ENCODE results near the gene AMACR. TPM values are rescaled to one million over a fixed set of nuclear protein-coding genes. Genes with fewer than 3 reads are reported as not detected.
"Not testable (repeated sequence)": the region's sequence is repeated elsewhere in the genome, so short reads cannot be mapped to it uniquely, and the experiment has no call there.

Gene AMACR
- total RNA-seq, 1 donor from 2014 or later, result 7.7 TPM

DNA sequence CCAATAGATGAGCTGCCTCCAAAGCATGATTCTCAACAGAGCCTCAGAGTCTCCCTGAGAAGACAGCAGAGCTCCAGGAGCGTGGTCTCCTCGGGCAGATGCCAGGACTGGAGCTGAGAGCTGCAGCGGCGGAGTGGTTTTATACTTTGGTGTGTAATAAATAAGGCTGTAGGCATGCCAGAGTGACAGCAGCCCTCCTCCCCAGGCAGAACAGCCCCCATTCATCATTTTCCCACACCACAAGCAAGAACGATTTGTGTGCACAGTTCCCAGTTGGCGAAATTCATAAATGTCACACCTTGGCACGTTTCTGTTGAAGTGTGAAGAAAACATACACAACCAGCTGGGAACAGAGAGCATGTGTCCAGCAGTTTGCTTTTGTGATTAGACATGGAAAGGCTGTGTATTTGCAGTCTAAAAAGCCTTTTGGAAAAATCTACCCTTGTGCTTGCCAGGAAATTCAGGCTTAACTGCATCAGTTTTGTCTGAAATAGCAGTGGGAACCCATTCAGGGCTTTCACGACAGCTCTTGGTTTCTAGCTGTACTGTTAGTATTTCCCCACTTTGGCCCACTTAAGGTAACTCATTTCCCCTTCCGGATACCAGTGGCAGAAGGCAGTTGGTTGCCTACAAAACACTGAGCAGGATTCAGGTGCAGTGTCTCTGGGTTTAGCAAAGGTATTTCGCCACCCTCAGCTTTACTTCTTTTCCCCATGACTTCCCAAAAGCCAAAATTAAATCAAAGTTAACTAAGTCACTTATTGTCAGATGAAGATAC lies 35.4 kb upstream of the AMACR start, which contains the start of gene C1QTNF3:
C1QTNF3 (minus strand) TSS at position 115 of the 778 bp plus-strand sequence; CDS start at position 27, 88 bp downstream.
- H3K4me1 Mint-ChIP-seq, result no peaks in the 10 kb centered on the region
- DNase-seq, result no peak
- no peaks in the 10 kb centered on the region for H3K27me3 Mint-ChIP-seq
- no peaks in the 10 kb centered on the region for H3K9me3 Mint-ChIP-seq
- no peak within 1 kb of the TSS for H3K4me3 Mint-ChIP-seq
- intact Hi-C loops (cut with micrococcal nuclease), result no loop called here
- no peaks in the 10 kb centered on the region for H3K36me3 Mint-ChIP-seq (ENCODE audit: low read depth)
- no peak within 1 kb of the TSS for H3K27ac Mint-ChIP-seq

DNA sequence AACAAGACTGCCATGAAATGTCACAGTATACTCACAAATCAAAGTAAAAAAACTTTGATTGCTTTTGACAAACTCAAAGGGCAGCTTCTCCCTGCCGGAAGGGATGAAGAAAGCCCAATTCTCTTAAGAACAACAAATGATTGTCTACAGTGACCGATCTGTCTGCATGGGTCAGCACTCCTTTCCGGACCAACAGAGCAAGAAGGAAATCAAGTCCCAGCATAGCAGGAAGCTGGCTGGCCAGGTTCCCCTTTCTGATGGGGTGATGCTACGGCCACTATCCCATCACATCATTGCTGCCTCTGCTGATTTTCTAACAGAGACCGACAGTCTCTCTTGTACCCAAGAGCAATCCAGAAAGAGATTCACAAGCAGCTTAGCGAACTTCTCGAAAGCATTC lies 34.5 kb upstream of the AMACR start:
- DNase-seq, result no peak
- H3K4me3 Mint-ChIP-seq, result no peak overlapping the region
- no peaks in the 10 kb centered on the region for H3K36me3 Mint-ChIP-seq (ENCODE audit: low read depth)

GRCh38 chr5:34041247-34041972 lies 33.6 kb upstream of the AMACR start:
- Mint-ChIP-seq H3K9me3 (peaks cover 5% of the 10 kb centered on the region), H3K36me3 (ENCODE audit: low read depth) (no peaks in the 10 kb centered on the region), H3K27ac (no peak overlapping the region), H3K27me3 (no peaks in the 10 kb centered on the region), H3K4me3 (no peak overlapping the region), H3K4me1 (no peaks in the 10 kb centered on the region)
- intact Hi-C loops (cut with micrococcal nuclease), result no loop called here
- DNase-seq, result no peak

More for the DNA sequence above, 34.5 kb upstream of the AMACR start:
- Mint-ChIP-seq H3K27me3 (no peaks in the 10 kb centered on the region), H3K4me1 (no peaks in the 10 kb centered on the region), H3K9me3 (peaks cover 5% of the 10 kb centered on the region), H3K27ac (no peak overlapping the region)
- intact Hi-C loops (cut with micrococcal nuclease), result no loop called here

- no peak overlapping the region for H3K27ac Mint-ChIP-seq
- H3K4me3 Mint-ChIP-seq, result no peak overlapping the region
- intact Hi-C loops (cut with micrococcal nuclease), result no loop called here
Measured at GRCh38 chr5:34040472-34040871, 32.6 kb upstream of the AMACR start.

DNA sequence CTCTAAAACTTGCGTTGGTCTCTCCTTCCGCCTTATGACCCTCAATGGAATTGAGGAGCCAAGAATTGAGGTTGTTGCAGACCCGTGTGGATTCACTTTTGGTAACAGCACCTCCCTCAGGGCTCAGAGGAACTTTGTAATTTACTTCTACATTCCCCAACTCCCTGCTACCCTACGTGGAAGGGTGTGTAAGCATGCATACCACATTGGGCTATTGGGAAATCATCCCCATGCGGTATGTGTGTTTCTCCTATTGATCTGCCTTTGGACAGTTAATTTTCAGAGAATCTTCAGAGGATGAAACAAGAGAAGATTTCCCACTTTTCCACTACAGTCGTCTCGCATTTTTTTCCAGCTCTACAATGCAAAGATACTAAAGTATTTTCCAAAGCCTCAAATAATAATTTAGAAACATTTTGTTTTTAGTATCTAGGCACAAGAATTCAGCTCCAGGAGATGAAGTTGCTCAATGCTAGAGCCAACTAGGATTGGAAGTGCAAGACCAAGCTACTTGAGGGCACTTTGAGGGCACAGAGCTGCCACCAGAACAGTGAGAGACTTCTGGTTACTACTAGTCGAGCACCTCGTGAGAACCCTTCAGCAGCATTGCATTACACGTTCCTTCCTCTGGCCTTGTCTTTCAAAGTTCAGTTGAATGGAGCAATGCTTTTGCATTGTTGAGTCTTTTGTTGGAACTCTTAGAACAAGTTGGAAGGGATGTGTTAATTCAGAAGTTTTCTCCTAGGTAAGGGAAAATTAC lies 31.7 kb upstream of the AMACR start:
- Mint-ChIP-seq H3K9me3 (peaks cover 5% of the 10 kb centered on the region), H3K4me1 (no peaks in the 10 kb centered on the region), H3K4me3 (no peak overlapping the region), H3K27ac (no peak overlapping the region), H3K36me3 (ENCODE audit: low read depth) (peaks cover 2% of the 10 kb centered on the region), H3K27me3 (no peaks in the 10 kb centered on the region)
- intact Hi-C loops (cut with micrococcal nuclease), result no loop called here
- no peak for DNase-seq

More at GRCh38 chr5:34040472-34040871, 32.6 kb upstream of the AMACR start:
- Mint-ChIP-seq H3K36me3 (ENCODE audit: low read depth) (no peaks in the 10 kb centered on the region), H3K4me1 (no peaks in the 10 kb centered on the region), H3K9me3 (peaks cover 5% of the 10 kb centered on the region), H3K27me3 (no peaks in the 10 kb centered on the region)
- DNase-seq, result no peak

GRCh38 chr5:34038838-34039237 lies 31.0 kb upstream of the AMACR start:
- Mint-ChIP-seq H3K4me1 (no peaks in the 10 kb centered on the region), H3K27ac (no peak overlapping the region), H3K27me3 (no peaks in the 10 kb centered on the region), H3K4me3 (no peak overlapping the region), H3K36me3 (ENCODE audit: low read depth) (peaks cover 2% of the 10 kb centered on the region), H3K9me3 (peaks cover 5% of the 10 kb centered on the region)
- intact Hi-C loops (cut with micrococcal nuclease), result no loop called here
- DNase-seq, result no peak

DNA sequence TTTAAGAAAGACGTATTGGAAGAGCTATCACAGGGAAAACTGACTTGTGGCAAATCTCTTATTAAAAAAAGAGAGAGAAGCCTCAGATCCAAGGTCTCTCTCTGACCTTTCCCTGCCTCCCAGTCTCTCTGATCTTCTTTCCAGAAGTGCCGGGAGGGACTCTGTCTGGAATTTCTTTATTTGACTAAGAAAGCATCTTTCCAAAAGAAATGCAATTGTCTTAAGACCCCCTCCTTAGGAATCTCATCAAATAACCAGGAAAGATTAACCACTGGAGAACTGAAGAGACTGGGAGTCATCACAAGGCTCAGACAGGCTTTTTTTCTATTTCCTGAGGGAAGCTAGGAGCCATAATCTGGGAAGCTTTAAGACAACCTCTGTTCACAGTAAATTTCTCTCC lies 30.5 kb upstream of the AMACR start:
- Mint-ChIP-seq H3K4me1 (no peaks in the 10 kb centered on the region), H3K27me3 (no peaks in the 10 kb centered on the region), H3K36me3 (ENCODE audit: low read depth) (peaks cover 4% of the 10 kb centered on the region), H3K27ac (no peak overlapping the region), H3K4me3 (no peak overlapping the region), H3K9me3 (peaks cover 5% of the 10 kb centered on the region)
- intact Hi-C loops (cut with micrococcal nuclease), result no loop called here
- DNase-seq, result no peak

GRCh38 chr5:34037726-34038125 lies 29.9 kb upstream of the AMACR start:
- H3K4me3 Mint-ChIP-seq, result no peak overlapping the region
- H3K4me1 Mint-ChIP-seq, result no peaks in the 10 kb centered on the region
- H3K27ac Mint-ChIP-seq, result no peak overlapping the region
- peaks cover 9% of the 10 kb centered on the region for H3K36me3 Mint-ChIP-seq (ENCODE audit: low read depth)
- intact Hi-C loops (cut with micrococcal nuclease), result no loop called here
- DNase-seq, result no peak
- H3K9me3 Mint-ChIP-seq, result peaks cover 8% of the 10 kb centered on the region
- no peaks in the 10 kb centered on the region for H3K27me3 Mint-ChIP-seq

DNA sequence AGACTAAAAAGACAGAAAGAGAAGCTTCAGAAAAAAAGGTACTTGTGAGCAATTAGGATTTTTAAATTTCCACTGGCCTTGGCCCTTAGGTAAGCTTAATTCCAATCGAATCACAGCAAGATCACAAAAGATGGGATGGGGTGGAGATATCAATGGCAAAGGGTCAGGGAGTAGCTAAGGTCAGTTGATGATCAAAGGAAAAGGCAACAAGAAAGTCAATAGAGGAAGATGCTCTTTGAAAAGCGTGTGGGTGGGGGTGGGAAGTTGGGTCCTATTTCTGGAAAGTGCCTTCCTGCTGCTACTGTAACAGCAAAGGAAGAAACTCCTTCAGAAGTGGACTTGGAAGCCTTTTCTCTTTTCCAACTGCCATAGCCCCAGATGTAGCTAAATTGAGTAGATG lies 27.9 kb upstream of the AMACR start:
- H3K9me3 Mint-ChIP-seq, result peaks cover 8% of the 10 kb centered on the region
- no peak overlapping the region for H3K27ac Mint-ChIP-seq
- intact Hi-C loops (cut with micrococcal nuclease), result no loop called here
- peaks cover 9% of the 10 kb centered on the region for H3K36me3 Mint-ChIP-seq (ENCODE audit: low read depth)
- H3K27me3 Mint-ChIP-seq, result no peaks in the 10 kb centered on the region
- DNase-seq, result no peak
- H3K4me1 Mint-ChIP-seq, result no peaks in the 10 kb centered on the region
- H3K4me3 Mint-ChIP-seq, result no peak overlapping the region

- no peak overlapping the region for H3K27ac Mint-ChIP-seq
- H3K4me1 Mint-ChIP-seq, result no peaks in the 10 kb centered on the region
- H3K4me3 Mint-ChIP-seq, result no peak overlapping the region
- intact Hi-C loops (cut with micrococcal nuclease), result no loop called here
- DNase-seq, result no peak
- peaks cover 8% of the 10 kb centered on the region for H3K9me3 Mint-ChIP-seq
- H3K27me3 Mint-ChIP-seq, result no peaks in the 10 kb centered on the region
- H3K36me3 Mint-ChIP-seq (ENCODE audit: low read depth), result peaks cover 9% of the 10 kb centered on the region
Measured at GRCh38 chr5:34034534-34035327, 26.9 kb upstream of the AMACR start.

- Mint-ChIP-seq H3K27ac (no peak overlapping the region), H3K27me3 (no peaks in the 10 kb centered on the region), H3K4me3 (no peak overlapping the region), H3K4me1 (no peaks in the 10 kb centered on the region), H3K9me3 (peaks cover 4% of the 10 kb centered on the region), H3K36me3 (ENCODE audit: low read depth) (peaks cover 9% of the 10 kb centered on the region)
- intact Hi-C loops (cut with micrococcal nuclease), result no loop called here
- no peak for DNase-seq
Measured at GRCh38 chr5:34031966-34032365, 24.1 kb upstream of the AMACR start.

- peaks cover 4% of the 10 kb centered on the region for H3K9me3 Mint-ChIP-seq
- peaks cover 9% of the 10 kb centered on the region for H3K36me3 Mint-ChIP-seq (ENCODE audit: low read depth)
- H3K4me1 Mint-ChIP-seq, result peaks cover 1% of the 10 kb centered on the region
- intact Hi-C loops (cut with micrococcal nuclease), result no loop called here
- H3K27me3 Mint-ChIP-seq, result no peaks in the 10 kb centered on the region
- H3K27ac Mint-ChIP-seq, result no peak overlapping the region
- DNase-seq, result no peak
- no peak overlapping the region for H3K4me3 Mint-ChIP-seq
Measured at GRCh38 chr5:34031117-34031516, 23.3 kb upstream of the AMACR start.

DNA sequence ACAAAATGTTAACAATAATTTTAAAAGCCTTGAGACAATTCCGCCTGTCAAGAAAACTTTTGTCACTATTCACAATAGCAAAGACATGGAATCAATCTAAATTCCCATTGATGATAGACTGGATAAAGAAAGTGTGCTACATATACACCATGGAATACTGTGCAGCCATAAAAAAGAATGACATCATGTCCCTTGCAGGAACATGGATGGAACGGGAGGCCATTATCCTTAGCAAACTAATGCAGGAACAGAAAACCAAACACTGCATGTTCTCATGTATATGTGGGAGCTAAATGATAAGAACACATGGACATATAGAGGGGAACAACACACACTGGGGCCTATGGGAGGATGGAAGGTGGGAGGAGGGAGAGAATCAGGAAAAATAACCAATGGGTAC lies 22.7 kb upstream of the AMACR start:
- DNase-seq; H3K4me3 Mint-ChIP-seq; H3K9me3 Mint-ChIP-seq; H3K4me1 Mint-ChIP-seq; H3K27ac Mint-ChIP-seq; H3K36me3 Mint-ChIP-seq (ENCODE audit: low read depth); H3K27me3 Mint-ChIP-seq; intact Hi-C loops (cut with micrococcal nuclease): not testable (repeated sequence)
